Mononuclear cell (primary cell): ENCODE data around the gene GGTLC2. TPM values are rescaled to one million over a fixed set of nuclear protein-coding genes. Genes with fewer than 3 reads are reported as not detected.
"Not testable (repeated sequence)": the region's sequence is repeated elsewhere in the genome, so short reads cannot be mapped to it uniquely, and the experiment has no call there.

Experiments used
- H3K27me3 ChIP-seq: 2 replicates; pipeline ENCODE4 v1.6.0; 2011; ENCODE audit warnings: low read length, control low read depth; ENCODE audit not compliant: insufficient read depth
- H3K4me1 ChIP-seq: 2 replicates; pipeline ENCODE4 v1.5.1; 2011; ENCODE audit warnings: mild to moderate bottlenecking, low read length, control low read depth; ENCODE audit not compliant: insufficient read depth
- H3K4me3 ChIP-seq: 2 replicates; pipeline ENCODE4 v1.5.1; 2011; ENCODE audit warnings: mild to moderate bottlenecking, low read length, moderate library complexity
- H3K9me3 ChIP-seq: 2 replicates; pipeline ENCODE4 v1.5.1; 2011; ENCODE audit warnings: low read depth, mild to moderate bottlenecking, control low read depth, low read length
- total RNA-seq: library from RNA; depleted of rRNA; stranded (reverse); fragments of >200 nt; gene quantifications from one replicate; pipeline ENCODE4 v1.2.3, GENCODE V29; 2012

Gene GGTLC2
- total RNA-seq, 1 donor = not detected

- H3K27me3 ChIP-seq = no peaks in the 10 kb centered on the region
- H3K4me1 ChIP-seq = no peaks in the 10 kb centered on the region
- H3K4me3 ChIP-seq = no peak overlapping the region
- no peaks in the 10 kb centered on the region for H3K9me3 ChIP-seq
Measured at GRCh38 chr22:22673099-22673498, 28.7 kb downstream of the GGTLC2 start.

GRCh38 chr22:22673628-22674027 lies 29.2 kb downstream of the GGTLC2 start:
- Histone ChIP-seq H3K4me1 (no peaks in the 10 kb centered on the region), H3K27me3 (no peaks in the 10 kb centered on the region), H3K4me3 (no peak overlapping the region), H3K9me3 (no peaks in the 10 kb centered on the region)

- Histone ChIP-seq H3K27me3 (no peaks in the 10 kb centered on the region), H3K4me3 (no peak overlapping the region), H3K4me1 (no peaks in the 10 kb centered on the region), H3K9me3 (no peaks in the 10 kb centered on the region)
Measured at GRCh38 chr22:22674467-22674866, 30.1 kb downstream of the GGTLC2 start.

GRCh38 chr22:22678970-22679369 lies 34.6 kb downstream of the GGTLC2 start:
- H3K4me3 ChIP-seq = no peak overlapping the region
- no peaks in the 10 kb centered on the region for H3K4me1 ChIP-seq
- no peaks in the 10 kb centered on the region for H3K9me3 ChIP-seq
- no peaks in the 10 kb centered on the region for H3K27me3 ChIP-seq

- Histone ChIP-seq H3K4me1 (peaks cover 2% of the 10 kb centered on the region), H3K27me3 (no peaks in the 10 kb centered on the region), H3K4me3 (no peak overlapping the region), H3K9me3 (no peaks in the 10 kb centered on the region)
Measured at GRCh38 chr22:22680396-22680795, 36.0 kb downstream of the GGTLC2 start.

GRCh38 chr22:22681221-22681739 lies 36.9 kb downstream of the GGTLC2 start:
- Histone ChIP-seq H3K9me3 (no peaks in the 10 kb centered on the region), H3K27me3 (no peaks in the 10 kb centered on the region), H3K4me3 (no peak overlapping the region), H3K4me1 (peaks cover 7% of the 10 kb centered on the region)

- H3K4me1 ChIP-seq = peaks cover 17% of the 10 kb centered on the region
- no peaks in the 10 kb centered on the region for H3K9me3 ChIP-seq
- no peak overlapping the region for H3K4me3 ChIP-seq
- no peaks in the 10 kb centered on the region for H3K27me3 ChIP-seq
Measured at GRCh38 chr22:22682196-22682595, 37.8 kb downstream of the GGTLC2 start.

- Histone ChIP-seq H3K4me3 (no peak overlapping the region), H3K4me1 (peaks cover 22% of the 10 kb centered on the region), H3K27me3 (no peaks in the 10 kb centered on the region), H3K9me3 (no peaks in the 10 kb centered on the region)
Measured at GRCh38 chr22:22682807-22683667, 38.6 kb downstream of the GGTLC2 start.

GRCh38 chr22:22683668-22684361 lies 39.4 kb downstream of the GGTLC2 start:
- no peaks in the 10 kb centered on the region for H3K27me3 ChIP-seq
- H3K4me1 ChIP-seq = peaks cover 22% of the 10 kb centered on the region
- H3K9me3 ChIP-seq = no peaks in the 10 kb centered on the region
- no peak overlapping the region for H3K4me3 ChIP-seq

- Histone ChIP-seq H3K4me3 (no peak overlapping the region), H3K4me1 (peaks cover 22% of the 10 kb centered on the region), H3K27me3 (no peaks in the 10 kb centered on the region), H3K9me3 (no peaks in the 10 kb centered on the region)
Measured at GRCh38 chr22:22684580-22685561, 40.5 kb downstream of the GGTLC2 start.

- H3K9me3 ChIP-seq = no peaks in the 10 kb centered on the region
Measured at GRCh38 chr22:22685586-22685985, 41.2 kb downstream of the GGTLC2 start.

GRCh38 chr22:22686202-22687115 lies 42.0 kb downstream of the GGTLC2 start:
- not testable (repeated sequence) for H3K9me3 ChIP-seq, H3K27me3 ChIP-seq, H3K4me3 ChIP-seq
- peaks cover 22% of the 10 kb centered on the region for H3K4me1 ChIP-seq

More at GRCh38 chr22:22685586-22685985, 41.2 kb downstream of the GGTLC2 start:
- Histone ChIP-seq H3K4me3 (no peak overlapping the region), H3K27me3 (no peaks in the 10 kb centered on the region), H3K4me1 (peaks cover 22% of the 10 kb centered on the region)

- H3K9me3 ChIP-seq = no peaks in the 10 kb centered on the region
- H3K4me1 ChIP-seq = peaks cover 32% of the 10 kb centered on the region
Measured at GRCh38 chr22:22687638-22688500, 43.5 kb downstream of the GGTLC2 start.

More at GRCh38 chr22:22687638-22688500, 43.5 kb downstream of the GGTLC2 start:
- Histone ChIP-seq H3K27me3 (no peaks in the 10 kb centered on the region), H3K4me3 (no peak overlapping the region)
